Glomerular endothelial cell (primary cell): ENCODE results near the gene CACNA2D1. TPM values are rescaled to one million over a fixed set of nuclear protein-coding genes. Genes with fewer than 3 reads are reported as not detected.

Source experiments
- DNase-seq: peaks from one replicate; pipeline ENCODE4 v3.0.0-alpha.2; 2011; ENCODE audit warnings: low read depth, low spot score; ENCODE audit errors: extremely low read depth
- total RNA-seq: library from RNA; depleted of rRNA; stranded (reverse); fragments of >200 nt; gene quantifications from 2 replicates; pipeline ENCODE4 v1.2.3, GENCODE V29; 2015

Gene CACNA2D1
- total RNA-seq, 1 donor from 2014 or later = 26.2 TPM

- DNase-seq = no peak
These were observed 314.5 kb downstream of the CACNA2D1 start for GRCh38 chr7:82129091-82129490.

GRCh38 chr7:82128546-82128945 is 315.0 kb downstream of the CACNA2D1 start:
- no peak for DNase-seq

GRCh38 chr7:82126576-82126975 is 317.0 kb downstream of the CACNA2D1 start:
- DNase-seq = no peak

- no peak for DNase-seq
These were observed 319.1 kb downstream of the CACNA2D1 start for GRCh38 chr7:82124445-82124844.

GRCh38 chr7:82122275-82122674 is 321.3 kb downstream of the CACNA2D1 start:
- DNase-seq = no peak

- no peak for DNase-seq
These were observed 329.3 kb downstream of the CACNA2D1 start for GRCh38 chr7:82114237-82114636.

GRCh38 chr7:82110146-82110840 is 333.3 kb downstream of the CACNA2D1 start:
- DNase-seq = no peak

GRCh38 chr7:82109288-82109687 is 334.3 kb downstream of the CACNA2D1 start:
- peak; percentile 90 for DNase-seq

- DNase-seq = no peak
These were observed 337.4 kb downstream of the CACNA2D1 start for GRCh38 chr7:82106201-82106600.

- DNase-seq = peak; percentile 63
These were observed 338.1 kb downstream of the CACNA2D1 start for GRCh38 chr7:82105463-82105862.

- DNase-seq = no peak
These were observed 345.2 kb downstream of the CACNA2D1 start for GRCh38 chr7:82098414-82098813.

- no peak for DNase-seq
These were observed 352.4 kb downstream of the CACNA2D1 start for GRCh38 chr7:82091126-82091684.

GRCh38 chr7:82087099-82087498 is 356.5 kb downstream of the CACNA2D1 start:
- no peak for DNase-seq

- DNase-seq = no peak
These were observed 358.5 kb downstream of the CACNA2D1 start for GRCh38 chr7:82085116-82085515.

- no peak for DNase-seq
These were observed 361.8 kb downstream of the CACNA2D1 start for GRCh38 chr7:82081644-82082224.

- no peak for DNase-seq
These were observed 363.2 kb downstream of the CACNA2D1 start for GRCh38 chr7:82080254-82080927.

GRCh38 chr7:82079527-82079926 is 364.1 kb downstream of the CACNA2D1 start:
- no peak for DNase-seq

GRCh38 chr7:82078807-82079206 is 364.8 kb downstream of the CACNA2D1 start:
- no peak for DNase-seq

GRCh38 chr7:82071468-82071867 is 372.1 kb downstream of the CACNA2D1 start:
- no peak for DNase-seq

GRCh38 chr7:82067628-82068264 is 375.8 kb downstream of the CACNA2D1 start:
- DNase-seq = no peak

- DNase-seq = no peak
These were observed 386.1 kb downstream of the CACNA2D1 start for GRCh38 chr7:82057476-82057875.
